Brain microvascular endothelial cell (primary cell): Measurements from ENCODE around the gene MGMT.

ENCODE experiments used
- DNase-seq: peaks from one replicate; pipeline ENCODE4 v3.0.0-alpha.2; 2020
- H3K27ac ChIP-seq: fragments of 250-450 bp; sonication (Bioruptor Pico); 2 replicates; pipeline ENCODE4 v1.5.1; 2020; ENCODE audit warnings: mild to moderate bottlenecking, moderate library complexity
- H3K27me3 ChIP-seq: fragments of 250-450 bp; sonication (Bioruptor Pico); replicated peaks from 2 replicates; pipeline ENCODE4 v1.5.1; 2020; ENCODE audit warnings: mild to moderate bottlenecking
- H3K36me3 ChIP-seq: fragments of 250-450 bp; sonication (Bioruptor Pico); replicated peaks from 2 replicates; pipeline ENCODE4 v1.5.1; 2020; ENCODE audit warnings: mild to moderate bottlenecking
- H3K4me3 ChIP-seq: 2 replicates; pipeline ENCODE4 v1.5.1; 2011; ENCODE audit warnings: low read depth, mild to moderate bottlenecking, control low read depth, low read length, moderate library complexity
- CTCF ChIP-seq: IDR thresholded peaks from 2 replicates; pipeline ENCODE4 v1.5.1; 2011; ENCODE audit warnings: low read depth, mild to moderate bottlenecking, moderate library complexity, low read length, control low read depth, inconsistent platforms; ENCODE audit errors: missing control alignments
- in situ Hi-C: cut with HindIII; loops from 2 replicates; pipeline ENCODE4 v1.10.0; 2017; ENCODE audit warnings: low sequenced_read_pairs, low pct_ligation_motif_present

MGMT gene

GRCh38 chr10:129812398-129812797 lies 345.4 kb downstream of the MGMT start:
- in situ Hi-C loops, result no loop called here
- Histone ChIP-seq H3K36me3 (no peaks in the 10 kb centered on the region), H3K4me3 (no peak overlapping the region), H3K27ac (no peak overlapping the region), H3K27me3 (no peaks in the 10 kb centered on the region)
- DNase-seq, result no peak
- no peak for TF ChIP-seq CTCF

- Histone ChIP-seq H3K27me3 (no peaks in the 10 kb centered on the region), H3K27ac (no peak overlapping the region), H3K36me3 (no peaks in the 10 kb centered on the region), H3K4me3 (no peak overlapping the region)
- no peak for DNase-seq
- no peak for TF ChIP-seq CTCF
- in situ Hi-C loops, result no loop called here
Observed at GRCh38 chr10:129814681-129815646, 347.9 kb downstream of the MGMT start.

DNA sequence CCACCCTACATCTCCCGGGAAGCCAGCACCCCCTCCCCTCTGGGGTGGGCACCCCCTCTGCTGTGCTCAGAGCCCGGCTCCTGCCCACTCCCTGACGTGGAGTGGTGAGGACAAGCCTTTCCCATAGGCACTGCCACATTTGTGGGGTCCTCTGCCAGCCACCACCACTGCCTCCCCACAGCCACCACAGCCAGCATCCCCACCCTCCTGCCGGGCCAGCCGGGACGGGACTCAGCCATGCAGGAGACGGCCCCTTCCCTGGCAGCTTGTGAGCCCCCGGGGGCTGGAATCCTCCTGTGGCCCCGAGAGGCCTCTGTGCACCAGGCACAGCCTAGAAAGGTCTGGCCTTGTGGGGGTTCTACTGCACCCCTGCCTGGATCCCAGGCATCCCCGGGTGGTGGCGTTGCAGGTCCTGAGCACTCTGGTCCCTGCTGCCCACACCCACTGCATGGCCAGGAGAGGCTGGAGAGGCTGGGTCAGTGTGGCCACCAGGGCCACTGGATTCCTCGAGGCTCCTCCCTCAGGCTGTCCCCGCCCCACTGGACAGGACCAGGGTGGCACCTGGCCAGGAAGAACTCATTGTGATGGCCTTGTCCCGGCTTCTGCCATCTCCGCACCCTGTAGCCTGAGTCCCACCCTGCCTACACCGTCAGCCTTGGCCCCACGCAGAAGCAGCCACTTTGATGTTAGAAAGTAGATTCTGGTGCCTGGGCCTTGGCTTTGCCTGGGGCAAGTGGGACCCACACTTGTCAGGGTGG lies 349.0 kb downstream of the MGMT start:
- H3K36me3 ChIP-seq, result no peaks in the 10 kb centered on the region
- TF ChIP-seq CTCF, result no peak
- in situ Hi-C loops, result no loop called here
- H3K27ac ChIP-seq, result no peak overlapping the region
- no peak for DNase-seq
- no peaks in the 10 kb centered on the region for H3K27me3 ChIP-seq
- H3K4me3 ChIP-seq, result no peak overlapping the region

- H3K27me3 ChIP-seq, result no peaks in the 10 kb centered on the region
- TF ChIP-seq CTCF, result no peak
- no peaks in the 10 kb centered on the region for H3K36me3 ChIP-seq
- no peak overlapping the region for H3K4me3 ChIP-seq
- no peak for DNase-seq
- no peak overlapping the region for H3K27ac ChIP-seq
- in situ Hi-C loops, result no loop called here
Observed at GRCh38 chr10:129816656-129817045, 349.6 kb downstream of the MGMT start.
